ENCODE measurements around the gene HEMK1.
A peak's percentile ranks its signal among the peaks of the same experiment; 100 is the strongest.

HEMK1 gene, protein sequence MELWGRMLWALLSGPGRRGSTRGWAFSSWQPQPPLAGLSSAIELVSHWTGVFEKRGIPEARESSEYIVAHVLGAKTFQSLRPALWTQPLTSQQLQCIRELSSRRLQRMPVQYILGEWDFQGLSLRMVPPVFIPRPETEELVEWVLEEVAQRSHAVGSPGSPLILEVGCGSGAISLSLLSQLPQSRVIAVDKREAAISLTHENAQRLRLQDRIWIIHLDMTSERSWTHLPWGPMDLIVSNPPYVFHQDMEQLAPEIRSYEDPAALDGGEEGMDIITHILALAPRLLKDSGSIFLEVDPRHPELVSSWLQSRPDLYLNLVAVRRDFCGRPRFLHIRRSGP

DNA sequence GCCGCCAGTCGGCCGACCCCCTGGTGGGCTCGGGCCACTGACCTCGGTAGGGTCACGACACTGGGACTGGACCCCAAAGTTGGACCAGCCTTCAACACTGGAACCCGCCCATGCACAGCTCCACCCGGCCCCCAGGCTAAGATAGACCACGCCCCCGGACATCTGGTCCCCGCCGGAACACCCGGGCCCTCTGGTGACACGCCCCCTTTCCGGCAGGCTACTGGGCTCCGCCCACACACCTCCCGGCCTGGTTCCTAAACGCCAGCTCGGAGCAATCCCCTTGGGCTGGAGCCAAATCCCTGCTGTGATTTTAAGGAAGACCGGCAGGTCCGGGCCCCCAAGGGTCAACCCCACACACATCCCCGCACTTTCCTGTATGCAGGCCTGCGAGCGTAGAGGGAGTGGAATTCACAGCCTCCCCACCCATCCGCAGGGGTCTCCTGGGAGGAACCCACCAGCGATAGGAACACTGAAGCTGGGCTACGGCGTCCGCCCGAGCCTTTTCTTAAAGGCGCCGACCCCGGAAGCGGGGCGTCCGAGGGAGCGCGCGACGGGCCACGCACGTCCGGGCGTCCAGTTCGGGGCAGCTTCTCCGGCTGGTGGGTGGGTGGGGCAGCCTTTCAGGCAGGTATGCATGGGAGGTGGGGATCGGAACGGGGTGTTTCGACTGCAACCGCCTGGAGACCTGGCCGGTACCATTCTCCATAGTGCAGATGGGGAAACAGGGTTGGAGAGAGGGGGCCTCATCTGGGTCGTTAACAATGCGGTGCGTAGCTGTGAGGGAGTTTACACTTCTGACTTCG, at the start of gene HEMK1:
TSS of gene HEMK1 (plus strand) at position 576 of the 803 bp plus-strand sequence. CDS start 1,583 bp downstream, outside the sequence.
- DNase-seq, result peak; percentile 76

DNA sequence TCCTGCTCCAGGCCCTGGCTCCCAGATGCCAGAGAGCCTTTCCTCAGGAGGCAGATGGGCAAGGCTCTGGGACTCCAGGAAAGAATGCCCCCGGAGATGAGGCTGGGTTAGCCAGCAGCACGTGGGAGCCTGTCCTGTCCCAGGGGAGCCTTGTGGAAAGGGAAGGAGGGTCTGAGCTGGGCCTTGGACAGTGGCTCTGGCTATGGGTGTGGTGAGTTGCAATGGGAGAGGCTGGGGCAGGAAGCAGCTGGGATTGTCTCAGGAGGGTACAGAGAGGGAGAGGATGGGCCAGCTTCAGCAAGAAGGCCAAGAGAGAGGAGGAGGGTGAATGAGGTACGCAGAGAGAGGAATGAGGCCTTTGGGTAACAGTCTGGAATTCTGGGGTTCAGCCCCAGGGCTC, 48.5 kb upstream of the HEMK1 start:
- no peak for DNase-seq

DNA sequence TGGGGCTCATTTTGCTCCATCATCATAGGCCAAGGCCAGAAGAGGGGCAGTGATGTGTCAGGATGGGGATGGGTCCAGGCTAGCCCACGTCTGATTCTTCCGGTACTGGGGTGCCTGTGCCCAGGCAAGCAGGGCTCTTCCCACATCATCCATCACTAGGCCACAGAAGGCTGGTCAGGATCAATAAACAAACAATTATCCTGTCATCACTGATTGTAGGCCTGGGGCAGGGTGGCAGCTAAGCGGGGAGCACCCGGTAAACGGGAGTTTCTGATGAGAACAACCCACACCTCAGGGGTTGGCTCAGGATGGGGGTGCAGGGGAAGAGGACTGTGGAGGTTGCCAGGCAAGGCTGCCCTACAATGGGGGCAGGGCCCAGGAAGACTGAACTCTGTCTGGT, 47.8 kb upstream of the HEMK1 start:
- DNase-seq, result no peak

DNA sequence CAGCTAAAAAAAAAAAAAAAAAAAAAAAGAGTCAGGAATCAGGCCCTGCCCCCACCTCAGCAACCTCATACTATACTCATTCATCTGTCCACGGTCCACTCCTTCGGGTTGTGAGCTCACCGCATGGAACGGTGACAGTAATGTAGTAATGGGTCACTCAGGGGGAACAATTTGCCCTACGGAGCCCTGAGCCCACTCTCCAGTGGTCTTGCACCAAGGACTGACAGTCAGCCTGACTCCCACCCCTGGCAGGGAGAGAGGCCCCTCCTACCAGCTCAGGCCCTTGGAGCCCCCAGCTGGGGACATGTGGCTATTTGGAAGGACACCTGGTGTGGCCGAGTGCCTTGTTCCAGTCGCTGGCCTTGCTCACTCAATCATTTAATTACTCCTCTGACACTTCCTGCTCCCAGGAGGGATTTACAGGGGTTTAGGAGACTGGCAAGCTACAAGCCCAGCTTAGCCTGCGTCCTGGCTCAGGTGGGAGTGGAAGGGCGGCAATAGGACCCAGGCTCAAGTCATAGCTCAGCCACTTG, 46.0 kb upstream of the HEMK1 start:
- no peak for DNase-seq

DNA sequence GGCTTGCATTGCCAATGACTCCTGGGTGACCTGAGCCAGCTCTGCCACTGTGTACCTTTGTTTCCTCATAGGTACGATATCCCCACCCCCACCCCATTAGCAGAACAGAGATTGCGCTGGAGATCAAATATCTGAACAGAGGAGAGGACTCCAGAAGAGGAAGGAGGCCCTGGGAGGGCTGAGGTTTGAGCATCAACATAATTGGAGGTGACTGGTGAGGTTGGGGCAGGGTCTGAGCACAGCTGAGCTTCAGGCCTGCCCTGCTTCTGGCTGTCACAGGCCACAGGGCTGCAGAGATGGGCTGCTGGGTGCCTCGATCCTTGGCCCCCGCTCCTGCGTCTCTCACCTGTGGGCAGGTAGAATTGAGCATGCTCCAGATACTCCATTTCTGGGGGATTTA, 44.6 kb upstream of the HEMK1 start:
- DNase-seq, result no peak

DNA sequence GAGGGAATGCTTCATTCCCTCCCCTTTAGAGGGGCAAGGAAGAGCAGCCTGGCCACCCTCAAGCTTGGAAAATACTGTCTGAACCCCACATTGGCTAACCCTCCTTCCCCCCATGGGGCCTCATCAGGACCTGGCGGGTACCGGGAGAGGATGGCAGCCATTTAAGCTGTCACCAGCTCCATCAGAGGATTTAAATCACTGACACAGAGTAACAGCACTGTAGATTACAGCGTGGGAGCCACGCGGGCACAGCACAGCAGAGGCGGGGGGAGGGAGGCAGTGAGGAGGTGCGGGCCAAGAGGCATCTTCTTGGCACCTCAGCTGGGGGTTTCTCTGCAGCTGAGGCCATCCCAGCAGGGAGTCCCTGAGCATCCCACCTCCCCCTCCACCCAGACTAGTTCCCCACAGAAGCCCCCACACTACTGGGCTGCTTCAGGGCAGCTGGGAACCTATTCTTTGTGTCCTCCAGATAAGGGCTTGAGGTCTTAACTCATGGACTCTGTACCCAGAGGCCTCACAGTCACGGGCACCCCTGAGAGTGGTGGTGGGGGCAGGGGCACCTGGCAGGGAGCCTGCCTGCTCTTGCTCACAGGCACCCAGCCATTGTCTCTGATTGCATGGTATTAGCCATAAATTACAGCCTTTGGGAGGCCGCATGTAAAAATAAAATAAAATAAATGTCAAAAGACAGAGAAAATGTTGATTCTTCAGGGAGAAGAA, 44.0 kb upstream of the HEMK1 start:
- no peak for DNase-seq

DNA sequence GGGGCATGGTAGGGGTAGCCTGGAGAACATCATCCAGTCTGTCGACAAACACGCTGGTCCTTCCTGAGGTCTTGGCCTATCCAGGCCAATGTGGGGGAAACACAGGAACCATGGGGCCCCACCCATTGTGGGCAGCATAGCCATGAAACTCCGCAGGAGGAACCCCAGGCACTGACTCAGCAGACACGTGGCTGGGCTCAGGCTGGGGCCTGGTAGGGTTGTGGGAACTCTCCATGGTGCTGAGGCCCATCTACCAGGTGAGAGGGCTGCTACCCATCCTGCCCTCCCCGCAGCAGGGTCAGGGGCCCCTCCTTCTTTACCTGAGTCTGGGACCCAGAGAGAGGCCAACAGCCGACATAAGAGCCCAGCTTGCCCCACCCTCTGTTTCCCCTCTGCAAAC, 43.3 kb upstream of the HEMK1 start:
- DNase-seq, result no peak

DNA sequence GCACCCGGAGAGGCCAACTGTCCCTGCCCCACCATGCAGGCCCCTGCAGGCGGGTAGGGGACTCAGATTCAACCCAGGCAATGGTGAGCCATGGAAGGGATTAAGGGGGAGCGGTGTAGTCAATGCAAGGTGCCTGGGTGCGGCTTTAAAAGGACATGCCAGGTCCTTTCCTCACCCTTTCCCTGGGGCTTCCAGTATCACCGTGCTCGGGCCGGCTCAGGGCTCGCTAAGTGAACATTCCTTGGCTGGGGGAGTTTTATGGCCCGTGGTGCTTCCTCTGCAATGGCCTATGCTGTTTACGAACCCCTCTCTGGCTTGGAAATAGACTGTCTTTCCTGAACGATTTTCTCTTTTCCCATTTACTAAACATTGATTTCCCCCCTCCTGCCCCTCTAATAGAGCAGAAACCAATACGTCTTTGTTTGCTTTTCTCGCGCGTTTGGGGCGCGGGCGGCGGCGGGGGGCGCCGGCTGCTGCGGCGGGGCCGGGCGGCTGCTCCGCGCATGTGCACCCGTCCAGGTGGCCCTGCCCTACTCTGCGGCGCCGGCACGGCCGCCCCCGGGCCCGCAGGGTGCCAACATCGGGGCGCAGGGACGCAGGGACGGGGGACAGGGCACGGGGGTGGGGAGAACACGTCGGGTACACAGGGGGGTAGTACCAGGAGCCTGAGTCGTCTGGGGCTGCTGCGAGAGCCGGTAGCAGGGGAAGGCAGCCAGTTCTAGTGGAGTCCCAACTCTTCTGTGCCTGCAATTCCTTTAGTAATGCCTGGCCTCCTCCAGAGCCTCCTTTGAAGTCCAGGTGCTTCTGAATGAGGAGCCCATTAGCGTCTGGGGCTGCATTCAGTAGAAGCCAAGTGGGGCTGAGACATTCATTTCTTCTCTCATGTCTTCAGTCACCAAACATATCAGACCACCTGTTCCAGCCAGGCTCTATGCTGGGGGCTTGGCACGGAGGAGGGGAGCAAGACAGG, 39.0 kb upstream of the HEMK1 start:
- DNase-seq, result no peak

DNA sequence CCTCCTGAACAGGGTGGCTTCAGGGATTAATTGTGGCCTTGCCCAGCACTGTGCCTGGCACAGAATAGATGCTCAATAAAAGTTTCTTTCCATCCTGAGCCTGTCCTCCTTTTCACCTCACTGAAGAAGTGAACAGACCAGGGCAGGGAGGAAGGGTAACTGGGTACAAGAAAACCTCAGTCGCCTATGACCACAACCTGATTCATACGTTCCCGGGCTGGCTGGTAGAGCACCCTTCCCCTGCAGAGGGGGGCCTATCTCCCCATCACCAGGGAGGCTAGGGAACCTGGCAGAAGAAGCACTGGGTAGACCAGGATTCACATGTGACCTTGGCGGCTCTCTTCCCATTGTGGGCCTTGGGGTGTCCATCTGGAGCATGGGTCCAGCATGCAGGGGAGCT, 38.1 kb upstream of the HEMK1 start:
- DNase-seq, result no peak

DNA sequence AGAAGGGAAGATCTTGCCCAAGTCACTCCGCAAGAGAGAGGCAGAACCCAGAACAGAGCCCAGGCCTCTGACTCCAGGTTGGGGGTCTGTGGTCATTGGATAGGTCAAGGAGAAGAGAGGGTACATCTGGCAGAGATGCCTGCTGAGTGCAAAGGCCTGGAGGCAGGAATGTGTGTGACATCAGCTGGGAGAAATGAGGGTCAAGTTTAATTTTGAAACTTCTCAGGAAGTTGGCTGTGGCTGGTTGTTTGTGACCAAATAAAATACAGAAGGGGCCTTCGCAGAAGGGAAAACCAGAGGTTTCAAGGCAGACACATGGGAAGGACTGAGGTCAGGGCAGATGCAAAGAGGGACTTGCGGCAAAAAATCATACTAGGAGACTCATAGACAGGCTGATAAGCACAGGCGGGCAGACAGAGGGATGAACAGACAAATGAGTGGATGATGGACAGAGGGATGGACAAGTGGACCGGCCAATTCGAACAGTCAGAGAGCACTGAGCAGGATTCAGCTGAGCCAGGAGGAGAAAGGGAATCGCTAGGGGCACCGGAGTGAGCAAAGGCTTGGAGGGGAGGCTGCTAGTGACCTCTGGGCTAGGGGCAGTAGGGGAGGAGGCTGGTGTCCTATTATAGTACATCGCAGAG, 37.1 kb upstream of the HEMK1 start:
- DNase-seq, result no peak

DNA sequence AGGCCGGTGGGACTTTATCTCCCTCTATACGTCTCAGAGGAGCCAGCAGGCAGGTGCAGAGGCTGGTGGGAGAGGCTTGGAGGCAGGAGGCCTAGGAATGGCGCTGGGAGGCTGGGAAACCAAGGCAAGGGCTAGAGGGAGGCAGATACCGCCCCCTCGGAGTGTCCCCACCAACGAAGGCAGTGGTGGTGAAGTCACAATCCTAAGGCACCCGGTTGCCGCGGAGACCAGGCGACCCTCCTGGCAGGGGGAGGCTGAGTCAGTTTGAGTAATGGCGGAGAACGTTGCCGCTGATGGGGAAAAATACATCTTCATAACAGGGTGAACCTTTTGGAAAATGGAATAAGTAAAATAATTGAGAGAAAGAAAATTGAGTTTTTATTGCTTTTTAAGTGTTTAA, 36.0 kb upstream of the HEMK1 start:
- no peak for DNase-seq

DNA sequence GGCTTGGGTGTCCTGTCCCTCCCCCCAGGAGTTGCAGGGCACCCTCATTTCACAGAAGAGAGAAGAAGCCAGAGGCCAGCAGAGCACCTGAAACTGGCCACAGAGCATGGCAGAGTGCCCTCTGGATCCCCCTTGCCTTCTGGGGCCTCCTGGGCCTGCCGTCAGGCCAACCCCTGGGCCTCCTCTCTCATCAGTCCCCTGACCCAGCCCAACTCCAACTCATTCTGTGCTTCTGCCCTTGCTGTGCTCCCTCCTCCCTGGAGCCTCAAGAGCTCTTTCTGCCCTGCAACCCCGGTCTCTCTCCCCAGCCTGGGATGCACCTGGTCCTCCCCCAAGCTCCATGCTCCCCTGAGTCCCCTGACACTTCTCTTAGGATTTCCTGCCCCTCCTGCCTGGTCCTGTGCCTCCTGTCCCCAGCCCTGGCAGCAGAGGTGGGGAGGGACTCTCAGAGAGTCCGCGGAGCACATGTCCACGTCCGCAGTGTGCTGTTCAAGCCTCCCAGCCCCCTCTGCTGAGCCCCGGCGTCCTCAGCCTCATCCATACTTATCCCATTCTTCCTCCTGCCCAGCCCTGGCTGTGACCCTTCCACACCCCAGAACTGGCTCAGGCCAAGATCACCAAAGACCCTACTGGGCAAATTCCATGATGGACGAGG, 35.4 kb upstream of the HEMK1 start:
- DNase-seq, result no peak

DNA sequence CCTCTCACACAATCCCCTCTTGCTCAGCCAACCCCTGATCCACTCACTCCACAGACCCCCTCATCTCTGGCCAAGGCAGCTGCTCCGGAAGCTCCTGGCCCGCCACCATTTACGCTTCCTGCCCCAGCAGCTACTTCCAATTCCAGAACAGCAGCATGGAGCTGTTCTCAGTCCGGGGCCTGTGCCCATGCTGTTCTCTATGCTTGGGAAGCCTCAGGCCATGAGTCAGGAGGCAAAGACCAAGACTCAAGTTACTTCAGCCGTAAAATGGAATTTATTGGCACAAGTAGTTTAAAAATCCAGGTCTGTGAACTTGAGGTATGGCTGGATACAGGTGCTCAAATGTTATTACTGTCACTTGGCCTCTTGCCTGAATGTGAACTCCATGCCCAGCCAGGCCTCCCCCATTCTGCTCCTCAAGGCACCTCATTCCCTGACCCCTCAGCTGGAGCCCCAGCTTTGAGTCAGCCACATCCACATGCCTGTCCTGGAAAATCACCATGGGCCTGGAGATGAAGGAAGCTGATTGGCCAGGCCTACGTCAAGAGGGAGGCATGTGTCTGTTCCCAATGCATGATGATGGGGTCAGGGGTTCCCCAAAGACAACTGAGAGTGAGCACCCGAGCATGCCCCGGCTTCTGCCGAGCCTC, 34.5 kb upstream of the HEMK1 start:
- no peak for DNase-seq

DNA sequence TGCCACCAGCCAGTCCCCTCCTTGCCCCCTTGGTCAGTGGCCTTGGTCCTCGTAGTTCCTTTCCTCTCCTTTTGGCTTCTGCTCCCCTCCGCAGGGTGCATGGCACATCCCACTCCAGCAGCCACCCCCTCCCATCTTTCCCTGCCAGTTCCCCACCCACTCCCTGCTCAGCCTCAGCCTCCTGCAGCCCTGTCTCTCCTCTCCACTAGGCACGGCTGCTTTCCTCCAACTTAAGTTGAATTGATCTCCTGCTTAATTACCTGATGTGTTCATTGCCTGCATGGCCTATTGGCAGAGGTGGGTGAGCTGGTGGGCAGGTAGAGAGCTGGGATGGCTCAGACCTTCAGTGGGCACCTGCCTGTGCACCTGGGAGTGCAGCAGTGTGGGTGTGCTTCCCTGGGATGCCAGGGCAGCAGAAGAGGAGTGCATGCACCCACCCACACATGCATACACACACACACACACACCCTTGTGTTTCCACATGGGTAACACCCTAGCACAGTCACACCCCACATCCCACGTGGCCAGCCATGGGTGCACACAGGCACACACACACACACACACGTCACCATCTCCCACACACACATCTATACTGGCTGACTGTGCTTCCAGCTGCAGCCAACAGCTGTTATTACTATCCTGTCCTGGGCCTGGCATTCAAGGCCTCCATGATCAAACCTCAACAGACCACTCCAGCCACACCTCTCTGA, 32.7 kb upstream of the HEMK1 start:
- no peak for DNase-seq

DNA sequence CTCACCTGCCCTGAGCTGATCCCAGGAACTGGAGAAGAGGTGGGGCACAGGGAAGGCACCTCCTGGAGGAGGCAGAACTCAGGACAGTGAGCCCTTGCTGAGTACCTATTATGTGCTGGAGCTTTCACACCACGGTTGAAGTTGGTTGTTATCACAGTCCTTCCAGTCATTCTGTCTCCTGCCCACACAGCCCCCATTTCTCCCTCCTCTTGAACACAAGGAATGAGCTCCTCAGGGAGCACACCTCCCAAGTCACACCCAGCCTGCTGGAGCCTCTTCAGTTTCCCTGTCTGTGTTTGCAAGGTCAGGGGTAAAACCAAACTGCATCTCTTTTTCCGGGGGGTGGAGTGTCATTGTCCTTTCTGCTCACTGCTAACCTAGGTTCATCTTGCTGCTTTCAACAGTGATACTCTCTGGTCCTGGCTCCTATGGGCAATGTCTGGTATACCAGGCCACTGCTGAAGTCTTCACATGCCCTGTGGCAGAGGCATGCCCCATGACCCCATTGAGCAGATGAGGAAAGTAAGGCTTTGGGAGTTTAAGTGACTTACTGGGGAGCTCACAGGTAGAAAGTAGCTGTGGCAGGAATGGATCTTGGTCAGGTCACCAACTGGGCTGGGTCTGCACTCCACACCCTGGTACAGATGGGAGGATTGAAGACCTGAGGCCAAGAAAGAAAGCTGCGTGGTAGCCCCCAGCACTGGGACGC, 31.7 kb upstream of the HEMK1 start:
- no peak for DNase-seq

DNA sequence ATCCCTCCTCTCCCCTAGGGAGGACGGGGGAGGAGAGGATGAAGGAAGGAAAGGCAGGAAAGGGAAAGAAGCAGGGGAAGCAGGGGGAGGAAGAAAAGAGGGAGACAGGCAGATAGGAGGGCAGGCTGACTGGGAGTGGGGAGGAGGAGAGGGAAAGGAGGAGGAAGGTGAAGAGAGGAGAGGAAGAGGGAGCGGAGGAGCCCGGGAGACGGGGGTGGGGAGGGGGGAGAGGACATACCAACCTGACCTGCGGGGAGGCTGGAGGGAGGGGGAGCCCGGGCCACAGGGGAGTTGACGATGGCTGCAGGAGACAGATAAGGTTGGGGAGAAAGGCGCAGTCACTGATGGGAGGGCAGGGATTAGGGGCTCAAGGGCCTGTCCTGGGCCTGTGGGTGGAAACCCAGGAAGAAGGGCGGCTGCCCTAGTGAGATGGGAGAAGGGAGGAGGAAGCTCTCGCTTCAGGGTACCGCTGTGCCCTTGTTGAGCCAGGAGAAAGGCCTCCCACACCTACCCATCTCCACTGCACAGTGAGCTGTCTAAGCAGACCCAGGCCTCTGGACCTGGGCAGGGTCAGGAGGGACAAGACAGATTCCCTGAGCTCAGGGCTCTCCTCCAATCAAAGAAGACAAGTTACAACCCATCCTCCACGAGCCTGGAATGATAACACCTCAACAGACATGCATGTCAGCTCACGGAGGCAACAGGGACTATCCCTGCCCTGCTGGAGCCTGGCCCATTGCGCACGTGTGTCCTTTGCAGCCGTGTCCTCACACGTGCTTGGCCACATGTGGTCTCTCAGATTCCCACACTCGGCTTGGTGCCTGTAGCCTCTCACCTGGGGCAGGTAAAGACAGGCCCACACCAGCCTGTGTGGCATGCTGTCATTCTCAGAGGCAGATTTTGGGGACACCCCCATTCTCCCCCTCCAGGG, 29.7 kb upstream of the HEMK1 start:
- no peak for DNase-seq

DNA sequence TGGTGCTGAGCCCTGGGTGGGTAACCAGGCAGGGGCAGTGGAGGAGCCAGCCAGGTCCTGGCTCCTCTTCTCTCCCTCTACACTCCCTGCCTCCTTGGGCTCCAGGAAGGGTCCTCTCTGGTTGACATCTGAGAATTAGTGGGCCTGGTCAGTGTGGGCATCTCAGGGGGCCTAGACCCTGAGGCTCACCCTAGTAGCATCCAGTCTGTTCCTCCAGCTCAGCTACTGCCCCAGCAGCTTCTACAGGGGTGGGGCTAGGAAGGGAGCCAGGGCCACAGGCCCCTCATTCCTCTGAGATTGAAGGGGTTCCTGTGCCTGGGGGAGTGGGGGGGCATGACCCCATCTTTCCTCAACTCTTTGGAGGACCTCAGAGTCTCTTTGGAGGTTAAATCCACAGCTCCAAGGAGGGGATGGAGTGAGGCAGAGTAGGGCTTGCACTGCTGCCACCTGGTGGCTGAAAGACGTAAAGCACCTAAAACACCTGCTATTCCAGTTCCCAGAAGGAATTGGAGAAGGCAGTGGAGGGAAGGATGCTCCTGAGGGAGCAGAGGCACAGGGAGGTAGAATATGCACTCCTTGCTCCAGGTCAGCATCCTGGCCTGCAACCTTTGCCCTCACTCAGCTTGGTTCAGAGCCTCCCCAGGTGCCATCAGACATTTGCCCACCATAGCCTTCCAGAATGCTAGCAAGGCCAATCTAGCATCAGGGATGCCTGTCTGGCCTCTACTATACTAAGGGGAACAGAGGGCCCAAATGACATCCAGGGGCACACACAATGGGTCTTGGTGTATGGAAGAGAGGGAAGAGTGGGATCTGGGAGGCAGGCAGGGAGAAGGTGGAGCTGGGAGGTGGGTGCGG, 26.9 kb upstream of the HEMK1 start:
- DNase-seq, result no peak

Measured in NCI-H774 (cell line).